Coronary artery (tissue), 2 donors: ENCODE results near the gene TGM5.
A peak's percentile ranks its signal among the peaks of the same experiment; 100 is the strongest.

Experiments
- DNase-seq: peaks from one replicate; pipeline ENCODE4 v3.0.0-alpha.2; 2017; ENCODE audit warnings: low spot score
- H3K27ac ChIP-seq, 2 donors: fragments of 200-600 bp; sonication (generic); one replicate each; pipeline ENCODE4 v1.5.1; 2016 to 2019
- H3K4me3 ChIP-seq: fragments of 200-600 bp; sonication (generic); 2 replicates; pipeline ENCODE4 v1.5.1; 2016; ENCODE audit warnings: mild to moderate bottlenecking, moderate library complexity
- TF ChIP-seq, protein P1 (sequence below): fragments of 200-600 bp; sonication (generic); IDR thresholded peaks from one replicate; pipeline ENCODE4 v1.5.1; 2019; ENCODE audit warnings: antibody characterized with exemption

TGM5 gene

DNA sequence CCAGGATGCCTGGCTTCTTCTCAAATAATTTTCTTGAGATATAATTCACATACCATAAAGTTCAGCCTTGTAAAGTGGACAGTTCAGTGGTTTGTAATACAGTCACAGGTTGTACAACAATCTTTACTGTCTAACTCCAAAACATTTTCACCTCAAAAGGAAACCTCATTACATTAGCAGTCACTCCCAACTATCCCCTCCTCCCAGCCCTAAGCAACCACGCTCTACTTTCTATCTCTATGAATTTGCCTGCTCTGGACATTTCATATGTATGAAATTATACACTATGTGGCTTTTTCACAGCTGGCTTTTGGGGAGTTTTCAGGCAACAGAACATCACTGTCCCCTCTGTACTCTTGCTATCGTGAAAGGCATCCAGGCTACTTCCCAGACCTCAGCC lies 17.5 kb downstream of the TGM5 start:
- Histone ChIP-seq H3K27ac (no peak overlapping the region), H3K4me3 (no peak overlapping the region)
- DNase-seq: peak; percentile 46
- TF ChIP-seq, protein P1, sequence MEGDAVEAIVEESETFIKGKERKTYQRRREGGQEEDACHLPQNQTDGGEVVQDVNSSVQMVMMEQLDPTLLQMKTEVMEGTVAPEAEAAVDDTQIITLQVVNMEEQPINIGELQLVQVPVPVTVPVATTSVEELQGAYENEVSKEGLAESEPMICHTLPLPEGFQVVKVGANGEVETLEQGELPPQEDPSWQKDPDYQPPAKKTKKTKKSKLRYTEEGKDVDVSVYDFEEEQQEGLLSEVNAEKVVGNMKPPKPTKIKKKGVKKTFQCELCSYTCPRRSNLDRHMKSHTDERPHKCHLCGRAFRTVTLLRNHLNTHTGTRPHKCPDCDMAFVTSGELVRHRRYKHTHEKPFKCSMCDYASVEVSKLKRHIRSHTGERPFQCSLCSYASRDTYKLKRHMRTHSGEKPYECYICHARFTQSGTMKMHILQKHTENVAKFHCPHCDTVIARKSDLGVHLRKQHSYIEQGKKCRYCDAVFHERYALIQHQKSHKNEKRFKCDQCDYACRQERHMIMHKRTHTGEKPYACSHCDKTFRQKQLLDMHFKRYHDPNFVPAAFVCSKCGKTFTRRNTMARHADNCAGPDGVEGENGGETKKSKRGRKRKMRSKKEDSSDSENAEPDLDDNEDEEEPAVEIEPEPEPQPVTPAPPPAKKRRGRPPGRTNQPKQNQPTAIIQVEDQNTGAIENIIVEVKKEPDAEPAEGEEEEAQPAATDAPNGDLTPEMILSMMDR: no peak

DNA sequence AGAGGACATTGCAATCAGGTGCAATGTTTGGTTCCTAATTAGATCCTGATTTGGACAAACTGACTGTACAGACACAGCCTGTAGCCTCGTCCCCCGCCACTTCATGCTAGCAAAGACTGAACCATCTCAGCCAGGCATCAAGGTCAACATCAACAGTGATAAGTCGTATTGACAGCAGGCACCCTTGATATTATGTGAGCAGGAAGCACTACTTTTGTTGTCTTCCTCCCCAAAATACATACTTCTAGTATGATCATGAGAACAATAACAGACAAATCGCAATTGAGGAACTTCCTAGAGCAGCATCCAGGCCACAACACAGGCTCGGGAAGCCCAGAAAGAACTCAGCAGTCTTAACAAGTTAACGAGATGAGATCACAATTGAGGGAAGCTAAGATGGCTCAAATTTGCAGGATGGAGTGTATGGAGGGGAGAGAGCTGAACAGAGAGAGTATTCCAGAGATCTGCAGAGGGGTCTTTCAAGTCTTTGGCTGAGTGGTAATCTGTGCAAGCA lies 20.4 kb downstream of the TGM5 start:
- no peak overlapping the region for H3K27ac ChIP-seq
- no peak overlapping the region for H3K4me3 ChIP-seq
- TF ChIP-seq, protein P1: no peak
- DNase-seq: peak; percentile 14

DNA sequence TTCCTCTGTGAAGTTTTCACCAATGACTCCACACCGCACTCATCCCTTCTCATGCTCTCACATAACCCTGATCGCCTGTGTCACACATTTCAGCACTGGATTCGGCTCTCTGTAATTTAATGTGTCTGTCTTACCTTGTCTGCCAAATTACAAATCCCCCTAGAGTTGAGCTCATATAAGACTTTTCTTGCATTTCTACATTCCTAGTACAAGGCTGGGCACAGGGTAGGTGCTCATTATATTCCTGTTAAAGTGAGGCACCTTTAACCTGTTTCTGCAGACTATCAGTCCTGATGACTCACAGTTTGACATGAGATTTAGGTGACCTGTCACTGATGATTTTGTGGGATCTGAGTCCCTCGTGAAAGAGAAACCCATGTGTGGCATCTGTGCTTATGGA lies 22.6 kb downstream of the TGM5 start:
- H3K27ac ChIP-seq: no peak overlapping the region
- no peak for DNase-seq
- TF ChIP-seq, protein P1: no peak
- H3K4me3 ChIP-seq: no peak overlapping the region

DNA sequence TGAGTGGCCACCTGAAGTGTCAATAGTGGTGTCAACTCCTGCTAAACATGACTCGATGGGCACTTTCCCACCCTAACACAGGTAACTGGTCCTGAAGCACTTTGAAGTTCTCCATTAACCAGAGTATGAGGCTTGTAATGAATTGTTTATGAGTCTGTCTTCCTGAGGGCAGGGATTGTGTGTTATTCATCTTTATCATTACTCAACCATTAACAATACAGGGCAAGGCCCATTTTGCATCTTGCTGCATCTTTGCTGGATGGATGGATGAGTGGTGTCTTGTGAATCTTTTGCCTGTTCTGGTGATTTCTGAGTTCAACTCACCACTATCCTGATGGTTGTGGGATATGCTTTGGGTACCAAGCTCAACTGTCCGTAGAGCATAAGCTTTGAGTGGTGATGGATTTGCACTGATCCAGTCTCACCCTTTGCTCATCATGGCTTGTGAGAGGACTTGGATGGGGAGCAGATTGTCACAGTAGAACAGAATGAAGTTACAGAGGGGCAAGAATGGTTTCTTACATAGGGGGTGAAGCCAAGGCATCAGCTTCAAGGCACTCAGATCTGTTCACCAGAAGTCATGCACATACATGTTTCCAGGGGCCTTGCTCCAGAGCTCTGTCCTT lies 23.6 kb downstream of the TGM5 start:
- DNase-seq: peak; percentile 4
- Histone ChIP-seq H3K4me3 (no peak overlapping the region), H3K27ac (no peak overlapping the region)
- TF ChIP-seq, protein P1: no peak

DNA sequence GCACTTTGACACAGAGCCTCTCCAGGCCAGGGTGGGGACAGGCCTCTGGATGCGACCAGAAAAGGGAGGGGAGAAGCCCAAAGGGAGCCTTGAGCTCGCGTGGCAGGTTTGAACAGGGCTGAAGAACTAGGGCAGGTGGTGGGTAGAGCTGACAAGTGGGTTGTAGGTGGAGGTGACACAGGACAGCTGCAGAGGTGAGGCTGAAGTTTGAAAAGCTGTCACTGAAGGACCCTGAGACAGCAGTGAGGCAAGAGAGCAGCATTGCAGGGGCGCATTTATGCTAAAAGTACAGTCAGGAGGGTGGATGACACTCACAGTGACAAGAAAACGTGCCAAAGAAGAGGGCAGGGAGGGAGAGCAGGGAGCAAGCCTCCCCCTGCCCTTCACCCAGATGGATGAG lies 24.1 kb downstream of the TGM5 start:
- no peak overlapping the region for H3K4me3 ChIP-seq
- TF ChIP-seq, protein P1: no peak
- DNase-seq: peak; percentile 54
- no peak overlapping the region for H3K27ac ChIP-seq

DNA sequence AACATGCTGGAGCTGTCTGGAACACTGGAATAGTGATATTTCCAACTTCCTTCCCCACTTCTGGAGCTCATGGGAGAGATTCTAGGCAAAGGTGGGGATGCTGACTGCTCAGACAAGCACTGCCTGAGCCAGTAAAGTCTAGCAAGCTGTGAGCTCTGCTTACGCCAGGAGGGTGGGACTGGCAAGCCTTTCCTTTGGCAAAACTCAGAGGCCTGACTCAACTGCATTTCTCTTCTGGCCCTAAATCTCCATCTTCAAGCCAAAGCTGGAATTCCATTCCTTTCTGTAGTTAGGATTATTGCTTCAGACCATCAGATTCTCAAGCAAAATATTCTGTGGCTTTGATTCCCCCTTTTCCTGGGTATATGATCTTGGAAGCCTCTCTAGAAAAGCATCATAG lies 25.6 kb downstream of the TGM5 start:
- Histone ChIP-seq H3K27ac (peak overlapping the region in 1 of 2 donors; percentile 53), H3K4me3 (no peak overlapping the region)
- TF ChIP-seq, protein P1: no peak
- DNase-seq: peak; percentile 73
